HEK293 (cell line): ENCODE data around the gene PTPRN2.

Source experiments
- CTCF ChIA-PET: fragments of 350-600 bp; formaldehyde crosslinking; extraction: SDS; loops from one replicate; lab custom pipeline; 2021; ENCODE audit warnings: antibody characterized with exemption; lab: Yijun Ruan, JAX
- POLR2A ChIA-PET: fragments of 300-600 bp; formaldehyde crosslinking; extraction: SDS; loops from one replicate; lab custom pipeline; 2020; ENCODE audit warnings: antibody characterized with exemption, inconsistent platforms; lab: Yijun Ruan, JAX
- H3K27ac ChIP-seq: fragments of 200-500 bp; sonication (Bioruptor generic); 2 replicates; pipeline ENCODE4 v1.5.1; 2014; ENCODE audit warnings: low read depth, low read length, control low read depth, inconsistent platforms; ENCODE audit errors: extremely low read depth
- H3K36me3 ChIP-seq, 2 experiments: fragments of 200-500 bp in 1 of 2; sonication (Bioruptor generic) in 1 of 2; 1 replicate in 1 of 2; 2 replicates in 1 of 2; pipeline ENCODE4 v1.5.1; 2014 to 2017; ENCODE audit warnings: inconsistent platforms in 2 of 2, low read length in 2 of 2; ENCODE audit not compliant: control insufficient read depth in 2 of 2, insufficient read depth in 1 of 2
- H3K4me1 ChIP-seq: fragments of 200-500 bp; sonication (Bioruptor generic); 2 replicates; pipeline ENCODE4 v1.5.1; 2014; ENCODE audit warnings: mild to moderate bottlenecking, low read length, inconsistent platforms; ENCODE audit not compliant: control insufficient read depth, insufficient read depth
- H3K4me3 ChIP-seq: 2 replicates; pipeline ENCODE4 v1.5.1; 2011; ENCODE audit warnings: low read depth, mild to moderate bottlenecking, control low read depth, low read length, moderate library complexity
- H3K9me3 ChIP-seq: fragments of 200-500 bp; sonication (Bioruptor generic); 2 replicates; pipeline ENCODE4 v1.5.1; 2014; ENCODE audit warnings: low read depth, low read length, inconsistent platforms; ENCODE audit not compliant: control insufficient read depth, insufficient read depth
- GLIS1 ChIP-seq: fragments of 450-650 bp; formaldehyde crosslinking; IDR thresholded peaks from 2 replicates; pipeline ENCODE4 v1.5.1; 2016; ENCODE audit warnings: missing biosample characterization, missing genetic modification characterization
- HIC1 ChIP-seq: fragments of 450-650 bp; formaldehyde crosslinking; IDR thresholded peaks from 2 replicates; pipeline ENCODE4 v1.5.1; 2016; ENCODE audit warnings: missing biosample characterization, missing genetic modification characterization
- HOXA7 ChIP-seq: sonication (generic); formaldehyde crosslinking; IDR thresholded peaks from 2 replicates; pipeline ENCODE4 v1.8.1; 2022; ENCODE audit warnings: missing genetic modification reagents, borderline replicate concordance
- KLF1 ChIP-seq: fragments of 450-650 bp; formaldehyde crosslinking; IDR thresholded peaks from 2 replicates; pipeline ENCODE4 v1.5.1; 2016; ENCODE audit warnings: missing biosample characterization, missing genetic modification characterization
- KLF16 ChIP-seq: fragments of 450-650 bp; formaldehyde crosslinking; IDR thresholded peaks from 2 replicates; pipeline ENCODE4 v1.5.1; 2017; ENCODE audit warnings: missing biosample characterization, missing genetic modification characterization
- MZF1 ChIP-seq: fragments of 450-650 bp; formaldehyde crosslinking; IDR thresholded peaks from 2 replicates; pipeline ENCODE4 v1.5.1; 2017; ENCODE audit warnings: missing biosample characterization, missing genetic modification characterization, borderline replicate concordance
- OSR2 ChIP-seq: fragments of 450-650 bp; formaldehyde crosslinking; IDR thresholded peaks from 2 replicates; pipeline ENCODE4 v1.5.1; 2016; ENCODE audit warnings: missing biosample characterization, missing genetic modification characterization
- WT1 ChIP-seq: fragments of 450-650 bp; formaldehyde crosslinking; IDR thresholded peaks from 2 replicates; pipeline ENCODE4 v1.5.1; 2016; ENCODE audit warnings: missing biosample characterization, missing genetic modification characterization
- YY1 ChIP-seq: fragments of 450-650 bp; formaldehyde crosslinking; IDR thresholded peaks from 2 replicates; pipeline ENCODE4 v1.5.1; 2018; ENCODE audit warnings: missing biosample characterization, missing genetic modification characterization
- ZBTB1 ChIP-seq: fragments of 450-650 bp; formaldehyde crosslinking; IDR thresholded peaks from 2 replicates; pipeline ENCODE4 v1.5.1; 2016; ENCODE audit warnings: missing biosample characterization, missing genetic modification characterization
- ZBTB21 ChIP-seq: fragments of 450-650 bp; formaldehyde crosslinking; IDR thresholded peaks from 2 replicates; pipeline ENCODE4 v1.5.1; 2017; ENCODE audit warnings: missing biosample characterization, missing genetic modification characterization
- ZNF10 ChIP-seq: fragments of 450-650 bp; formaldehyde crosslinking; IDR thresholded peaks from 2 replicates; pipeline ENCODE4 v1.5.1; 2017; ENCODE audit warnings: missing biosample characterization, missing genetic modification characterization
- ZNF175 ChIP-seq: fragments of 450-650 bp; formaldehyde crosslinking; IDR thresholded peaks from 2 replicates; pipeline ENCODE4 v1.5.1; 2016; ENCODE audit warnings: missing biosample characterization, missing genetic modification characterization
- ZNF211 ChIP-seq: fragments of 450-650 bp; formaldehyde crosslinking; IDR thresholded peaks from 2 replicates; pipeline ENCODE4 v1.5.1; 2016; ENCODE audit warnings: low read depth, missing biosample characterization, missing genetic modification characterization
- ZNF341 ChIP-seq: fragments of 450-650 bp; formaldehyde crosslinking; IDR thresholded peaks from 2 replicates; pipeline ENCODE4; 2016; ENCODE audit warnings: low read depth, missing biosample characterization, missing genetic modification characterization
- ZNF362 ChIP-seq: fragments of 450-650 bp; formaldehyde crosslinking; IDR thresholded peaks from 2 replicates; pipeline ENCODE4 v1.5.1; 2016; ENCODE audit warnings: missing biosample characterization, missing genetic modification characterization
- ZNF549 ChIP-seq: fragments of 450-650 bp; IDR thresholded peaks from 2 replicates; pipeline ENCODE4 v1.5.1; 2018; ENCODE audit warnings: missing biosample characterization, missing genetic modification characterization, mild to moderate bottlenecking, inconsistent platforms, moderate library complexity
- ZNF558 ChIP-seq: fragments of 450-650 bp; formaldehyde crosslinking; IDR thresholded peaks from 2 replicates; pipeline ENCODE4 v1.5.1; 2016; ENCODE audit warnings: missing biosample characterization, missing genetic modification characterization
- ZNF580 ChIP-seq: fragments of 450-650 bp; formaldehyde crosslinking; IDR thresholded peaks from 2 replicates; pipeline ENCODE4 v1.5.1; 2016; ENCODE audit warnings: missing biosample characterization, missing genetic modification characterization
- ZNF600 ChIP-seq: fragments of 450-650 bp; formaldehyde crosslinking; IDR thresholded peaks from 2 replicates; pipeline ENCODE4 v1.5.1; 2016; ENCODE audit warnings: missing biosample characterization, missing genetic modification characterization
- ZNF791 ChIP-seq: fragments of 450-650 bp; formaldehyde crosslinking; IDR thresholded peaks from 2 replicates; pipeline ENCODE4 v1.5.1; 2016; ENCODE audit warnings: missing biosample characterization, missing genetic modification characterization

The PTPRN2 gene

DNA sequence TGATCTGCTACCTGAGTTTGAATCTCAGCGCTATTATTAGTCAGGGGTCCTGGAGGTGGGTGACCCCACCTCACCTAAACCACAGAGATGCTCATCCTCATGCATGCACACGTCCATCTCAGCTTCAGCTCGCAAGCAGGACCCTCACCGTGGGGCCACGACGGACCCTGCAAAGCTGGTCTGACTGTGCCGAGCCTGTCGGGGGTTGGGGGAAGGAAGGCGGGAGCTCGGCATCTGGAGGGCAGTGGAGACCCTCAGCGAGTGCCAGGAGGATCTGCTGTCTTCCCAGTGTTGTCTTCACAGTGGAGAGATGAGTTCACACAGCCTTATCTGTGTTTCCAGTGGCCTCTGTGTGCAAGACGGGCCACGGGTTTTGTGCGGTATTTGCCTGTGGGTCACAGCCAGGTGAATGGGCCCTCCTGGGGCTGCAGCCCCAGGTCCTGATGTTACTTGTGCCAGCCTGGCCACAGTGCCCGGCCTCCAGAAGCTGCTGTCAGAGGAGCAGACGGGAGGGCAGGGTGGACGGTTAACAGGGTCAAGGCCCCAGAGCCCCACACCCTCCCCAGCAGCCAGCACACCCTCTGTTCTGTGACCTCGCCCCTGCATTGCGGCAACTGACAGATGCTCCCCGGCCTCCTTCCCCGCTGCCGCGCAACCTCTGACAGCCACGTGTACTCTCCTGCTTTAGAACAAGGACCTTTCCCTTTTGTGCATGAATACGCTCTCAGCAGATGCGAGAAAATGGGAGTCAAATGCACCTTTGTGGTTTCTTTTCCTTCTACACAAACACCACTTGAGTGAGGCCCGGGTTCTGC, 722.1 kb downstream of the PTPRN2 start:
- no peak overlapping the region for H3K4me3 ChIP-seq
- CTCF ChIA-PET: no interaction called here

DNA sequence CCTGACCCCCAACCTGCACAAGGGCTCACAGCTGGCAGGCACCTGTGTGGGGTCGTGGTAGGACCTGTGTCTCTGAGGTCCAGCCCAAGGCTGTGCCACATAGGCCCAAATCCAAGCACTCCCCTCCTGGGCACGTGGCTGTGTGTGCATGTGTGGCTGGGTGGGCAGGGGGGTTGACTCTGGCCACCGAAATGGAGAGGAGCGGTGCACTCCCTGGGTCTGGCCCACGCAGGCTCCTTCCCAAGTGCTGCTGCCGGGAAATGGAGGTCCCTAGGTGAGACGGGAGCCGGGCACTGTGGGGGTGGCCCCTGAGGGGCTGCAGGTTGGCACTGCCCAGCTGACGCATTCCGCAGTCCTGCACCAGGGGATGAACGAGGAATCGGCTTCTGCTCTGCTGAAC, 722.7 kb downstream of the PTPRN2 start:
- POLR2A ChIA-PET: no interaction called here
- no peaks in the 10 kb centered on the region for H3K9me3 ChIP-seq
- CTCF ChIA-PET: interaction anchor here (0.5 kb wide), 1 partner anchor 630 kb away, joined by 3 read pairs; no protein-coding TSS in a partner anchor
- TF ChIP-seq ZBTB1 (tag by site-specific recombination) (no peak), ZNF549 (tag by site-specific recombination) (no peak), OSR2 (tag by site-specific recombination) (no peak), HIC1 (tag by site-specific recombination) (no peak), ZNF211 (tag by site-specific recombination) (no peak), ZNF600 (tag by site-specific recombination) (no peak)
- no peaks in the 10 kb centered on the region for H3K36me3 ChIP-seq
- no peak overlapping the region for H3K4me3 ChIP-seq
- H3K27ac ChIP-seq: no peak overlapping the region
- no peaks in the 10 kb centered on the region for H3K4me1 ChIP-seq

More for the DNA sequence above, 722.1 kb downstream of the PTPRN2 start:
- Histone ChIP-seq H3K9me3 (no peaks in the 10 kb centered on the region), H3K27ac (no peak overlapping the region), H3K36me3 (no peaks in the 10 kb centered on the region), H3K4me1 (no peaks in the 10 kb centered on the region)
- POLR2A ChIA-PET: no interaction called here
- TF ChIP-seq ZNF580 (tag by site-specific recombination) (no peak), KLF1 (tag by site-specific recombination) (no peak), ZBTB21 (no peak), HOXA7 (CRISPR knock-in tag) (no peak), ZNF341 (tag by site-specific recombination) (no peak), WT1 (tag by site-specific recombination) (no peak), ZNF362 (tag by site-specific recombination) (no peak), ZNF791 (tag by site-specific recombination) (no peak), ZNF175 (tag by site-specific recombination) (no peak), YY1 (tag by site-specific recombination) (no peak), KLF16 (no peak), ZNF10 (tag by site-specific recombination) (no peak), MZF1 (tag by site-specific recombination) (no peak), ZNF558 (tag by site-specific recombination) (no peak), GLIS1 (tag by site-specific recombination) (no peak)
